ENCODE measurements around the gene EIPR1. TPM values are rescaled to one million over a fixed set of nuclear protein-coding genes. Genes with fewer than 3 reads are reported as not detected.

EIPR1 gene
- total and polyA plus RNA-seq, 5 donors from 2014 or later, result 26.6 to 44.8 (median 33.7) TPM

DNA sequence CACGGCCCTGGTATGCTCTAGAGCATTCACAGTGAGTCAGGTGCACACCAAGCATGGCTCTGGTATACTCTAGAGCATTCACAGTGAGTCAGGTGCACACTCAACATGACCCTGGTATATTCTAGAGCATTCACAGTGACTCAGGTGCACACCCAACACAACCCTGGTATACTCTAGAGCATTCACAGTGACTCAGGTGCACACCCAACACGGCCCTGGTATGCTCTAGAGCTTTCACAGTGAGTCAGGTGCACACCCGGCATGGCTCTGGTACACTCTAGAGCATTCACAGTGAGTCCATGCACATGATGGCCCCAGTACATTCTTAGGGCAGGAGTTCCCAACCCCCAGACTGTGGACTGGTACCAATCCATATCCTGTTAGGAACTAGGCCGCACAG, 158.1 kb downstream of the EIPR1 start:
- no peak for DNase-seq
- peak overlapping the region in 1 of 3 donors; percentile 36 for H3K27ac Mint-ChIP-seq

DNA sequence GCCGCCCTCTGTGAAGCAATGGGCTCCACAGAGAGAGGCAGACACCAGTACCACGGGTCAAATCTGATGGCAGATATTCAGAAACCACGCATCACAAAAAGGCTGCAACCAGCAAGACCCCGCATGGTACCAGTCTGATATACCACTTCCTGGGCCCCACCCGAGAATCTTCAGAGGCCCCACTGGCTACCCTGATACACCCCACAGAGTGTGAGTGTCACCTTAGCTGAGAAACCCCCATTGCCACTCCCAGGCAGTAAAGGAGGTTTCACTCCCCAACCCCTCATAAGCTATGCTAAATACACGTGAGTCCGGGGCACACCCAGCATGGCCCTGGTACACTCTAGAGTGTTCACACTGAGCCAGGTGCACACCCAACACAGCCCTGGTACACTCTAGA, 160.0 kb downstream of the EIPR1 start:
- no peaks in the 10 kb centered on the region for H3K27me3 ChIP-seq (ENCODE audit: control insufficient read depth, insufficient read depth, low read length)
- Mint-ChIP-seq H3K9me3 (peaks cover 0 to 5% (median 0%) of the 10 kb centered on the region in 7 donors), H3K36me3 (peaks cover 15% of the 10 kb centered on the region), H3K27ac (peak overlapping the region in 2 of 3 donors; percentile 78 to 89), H3K4me1 (peaks cover 20 to 40% (median 32%) of the 10 kb centered on the region in 4 donors), H3K27me3 (peaks cover 2% of the 10 kb centered on the region), H3K4me3 (no peak overlapping the region)
- no peaks in the 10 kb centered on the region for H3K9me3 ChIP-seq (ENCODE audit: control insufficient read depth in 2 of 2, low read length in 2 of 2)
- peak in 1 of 2 donors; percentile 27 for ATAC-seq (ENCODE audit: low read depth in 2 of 2)
- no peak for DNase-seq
- H3K27ac ChIP-seq (ENCODE audit: insufficient read depth, low read length, poor library complexity, severe bottlenecking), result peak overlapping the region; percentile 62
- H3K4me1 ChIP-seq (ENCODE audit: control insufficient read depth, insufficient read depth, low read length, poor library complexity, severe bottlenecking), result peaks cover 21% of the 10 kb centered on the region
- no peaks in the 10 kb centered on the region for H3K36me3 ChIP-seq (ENCODE audit: control insufficient read depth, insufficient read depth, low read length)
- H3K4me3 ChIP-seq (ENCODE audit: low read depth, low read length), result no peak overlapping the region

More for the DNA sequence above, 158.1 kb downstream of the EIPR1 start:
- no peak for ATAC-seq (ENCODE audit: low read depth in 2 of 2)
- Mint-ChIP-seq H3K27me3 (peaks cover 4% of the 10 kb centered on the region), H3K4me3 (no peak overlapping the region), H3K9me3 (peaks cover 0 to 5% (median 0%) of the 10 kb centered on the region in 7 donors), H3K4me1 (peaks cover 37 to 54% (median 46%) of the 10 kb centered on the region in 4 donors), H3K36me3 (peaks cover 11% of the 10 kb centered on the region)
- Histone ChIP-seq H3K27ac (ENCODE audit: insufficient read depth, low read length, poor library complexity, severe bottlenecking) (no peak overlapping the region), H3K4me3 (ENCODE audit: low read depth, low read length) (no peak overlapping the region), H3K27me3 (ENCODE audit: control insufficient read depth, insufficient read depth, low read length) (no peaks in the 10 kb centered on the region), H3K36me3 (ENCODE audit: control insufficient read depth, insufficient read depth, low read length) (no peaks in the 10 kb centered on the region), H3K4me1 (ENCODE audit: control insufficient read depth, insufficient read depth, low read length, poor library complexity, severe bottlenecking) (peaks cover 32% of the 10 kb centered on the region), H3K9me3 (ENCODE audit: control insufficient read depth in 2 of 2, low read length in 2 of 2) (no peaks in the 10 kb centered on the region)

DNA sequence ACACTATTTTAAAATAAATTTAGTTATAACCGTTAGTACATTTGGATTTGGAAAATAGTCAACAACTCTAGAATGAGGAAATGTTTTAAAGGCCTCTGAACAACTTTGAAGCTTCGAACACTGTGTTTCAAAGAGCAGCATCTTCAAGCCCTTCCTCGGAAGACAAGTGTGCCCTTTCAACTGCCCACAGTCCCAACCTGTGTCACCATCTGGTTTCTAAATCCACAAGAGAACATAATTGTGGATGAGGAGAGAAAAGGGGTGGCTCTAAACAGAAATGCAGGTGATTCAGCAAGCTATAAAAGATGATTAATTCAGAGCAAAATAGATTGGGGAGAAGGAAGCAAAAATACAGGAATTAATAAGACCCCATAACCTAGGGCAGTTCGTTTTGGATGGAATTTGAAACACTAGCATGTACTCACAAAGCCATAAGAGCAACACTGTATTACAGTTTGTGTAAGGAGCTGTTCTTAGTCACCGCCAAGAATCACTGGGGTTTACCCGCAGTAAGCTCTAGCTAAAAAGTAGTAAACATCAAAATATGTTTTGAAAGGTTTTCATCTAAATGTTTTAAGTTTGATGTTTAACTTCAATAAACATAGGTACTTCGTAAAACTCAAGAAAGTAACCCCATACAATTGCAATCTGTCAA, 160.7 kb downstream of the EIPR1 start:
- DNase-seq (peak in 1 of 3 donors; percentile 16), ATAC-seq (ENCODE audit: low read depth in 2 of 2) (peak in 1 of 2 donors; percentile 48)
- H3K27ac Mint-ChIP-seq, result peak overlapping the region; percentile 31 to 89 (median 58)

DNA sequence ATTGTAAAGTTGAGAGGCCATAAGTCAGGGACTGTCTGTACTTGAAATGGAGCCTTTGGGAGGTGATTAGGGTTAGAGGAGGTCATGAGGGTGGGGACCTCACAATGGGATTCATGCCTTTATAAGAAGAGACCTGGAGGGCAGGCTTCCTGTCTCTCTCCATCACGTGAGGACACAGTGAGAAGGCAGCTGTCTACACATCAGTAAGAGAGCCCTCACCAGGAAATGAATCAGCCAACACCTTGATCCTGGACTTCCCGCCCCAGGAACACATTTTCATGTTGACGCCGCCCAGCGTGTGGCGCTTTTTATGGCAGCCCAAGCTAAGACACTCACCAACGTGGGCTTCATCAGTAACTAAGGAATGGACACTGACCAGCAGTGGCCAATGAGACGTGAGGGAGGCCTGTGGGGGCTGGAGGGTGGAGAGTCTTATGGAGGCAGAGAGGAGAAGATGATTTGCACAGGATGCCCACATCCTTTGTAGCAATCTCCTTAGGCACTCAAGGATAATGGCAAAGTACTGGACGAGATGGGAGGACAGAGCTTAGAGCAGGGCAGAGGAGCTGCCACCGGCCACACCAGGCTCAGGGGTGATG, 162.7 kb downstream of the EIPR1 start:
- Mint-ChIP-seq H3K4me1 (peaks cover 11 to 28% (median 23%) of the 10 kb centered on the region in 4 donors), H3K9me3 (no peaks in the 10 kb centered on the region), H3K27ac (no peak overlapping the region), H3K36me3 (peaks cover 32% of the 10 kb centered on the region), H3K4me3 (no peak overlapping the region), H3K27me3 (no peaks in the 10 kb centered on the region)
- Histone ChIP-seq H3K27me3 (ENCODE audit: control insufficient read depth, insufficient read depth, low read length) (no peaks in the 10 kb centered on the region), H3K27ac (ENCODE audit: insufficient read depth, low read length, poor library complexity, severe bottlenecking) (no peak overlapping the region), H3K4me1 (ENCODE audit: control insufficient read depth, insufficient read depth, low read length, poor library complexity, severe bottlenecking) (peaks cover 12% of the 10 kb centered on the region), H3K9me3 (ENCODE audit: control insufficient read depth in 2 of 2, low read length in 2 of 2) (no peaks in the 10 kb centered on the region), H3K4me3 (ENCODE audit: low read depth, low read length) (no peak overlapping the region), H3K36me3 (ENCODE audit: control insufficient read depth, insufficient read depth, low read length) (no peaks in the 10 kb centered on the region)
- ATAC-seq (ENCODE audit: low read depth in 2 of 2) (no peak), DNase-seq (no peak)

More for the DNA sequence above, 160.7 kb downstream of the EIPR1 start:
- Histone ChIP-seq H3K9me3 (ENCODE audit: control insufficient read depth in 2 of 2, low read length in 2 of 2) (no peaks in the 10 kb centered on the region), H3K36me3 (ENCODE audit: control insufficient read depth, insufficient read depth, low read length) (no peaks in the 10 kb centered on the region), H3K27me3 (ENCODE audit: control insufficient read depth, insufficient read depth, low read length) (no peaks in the 10 kb centered on the region), H3K4me3 (ENCODE audit: low read depth, low read length) (peak overlapping the region; percentile 33), H3K4me1 (ENCODE audit: control insufficient read depth, insufficient read depth, low read length, poor library complexity, severe bottlenecking) (peaks cover 15% of the 10 kb centered on the region), H3K27ac (ENCODE audit: insufficient read depth, low read length, poor library complexity, severe bottlenecking) (peak overlapping the region; percentile 62)
- Mint-ChIP-seq H3K4me3 (peak overlapping the region in 1 of 4 donors; percentile 41), H3K4me1 (peaks cover 13 to 33% (median 25%) of the 10 kb centered on the region in 4 donors), H3K9me3 (peaks cover 0 to 5% (median 0%) of the 10 kb centered on the region in 7 donors), H3K27me3 (no peaks in the 10 kb centered on the region), H3K36me3 (peaks cover 21% of the 10 kb centered on the region)

DNA sequence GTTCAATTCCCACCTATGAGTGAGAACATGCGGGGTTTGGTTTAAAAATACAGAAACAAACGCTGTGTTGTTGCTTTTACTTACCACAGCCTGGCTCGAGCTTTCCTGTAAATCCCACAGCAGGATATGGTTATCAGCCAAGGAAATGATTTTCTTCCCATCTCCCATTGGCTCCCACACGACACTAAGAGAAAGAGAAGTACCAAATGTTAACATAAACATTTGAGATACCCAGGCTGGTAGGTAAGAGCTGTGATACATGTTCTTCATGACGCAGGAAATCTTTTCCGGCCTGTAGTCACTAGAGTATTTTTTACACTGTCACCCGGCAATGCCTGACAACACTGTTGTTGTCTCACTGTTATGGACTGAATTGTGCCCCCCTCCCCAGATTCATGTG, 163.6 kb downstream of the EIPR1 start:
- no peak overlapping the region for H3K27ac ChIP-seq (ENCODE audit: insufficient read depth, low read length, poor library complexity, severe bottlenecking)
- peaks cover 12% of the 10 kb centered on the region for H3K4me1 ChIP-seq (ENCODE audit: control insufficient read depth, insufficient read depth, low read length, poor library complexity, severe bottlenecking)
- no peaks in the 10 kb centered on the region for H3K36me3 ChIP-seq (ENCODE audit: control insufficient read depth, insufficient read depth, low read length)
- peaks cover 11 to 28% (median 23%) of the 10 kb centered on the region in 4 donors for H3K4me1 Mint-ChIP-seq
- no peak overlapping the region for H3K4me3 ChIP-seq (ENCODE audit: low read depth, low read length)
- H3K4me3 Mint-ChIP-seq, result no peak overlapping the region
- H3K9me3 Mint-ChIP-seq, result no peaks in the 10 kb centered on the region
- H3K27ac Mint-ChIP-seq, result peak overlapping the region in 2 of 3 donors; percentile 60 to 75
- DNase-seq, result no peak
- no peaks in the 10 kb centered on the region for H3K27me3 Mint-ChIP-seq
- H3K27me3 ChIP-seq (ENCODE audit: control insufficient read depth, insufficient read depth, low read length), result no peaks in the 10 kb centered on the region
- ATAC-seq (ENCODE audit: low read depth in 2 of 2), result no peak
- no peaks in the 10 kb centered on the region for H3K9me3 ChIP-seq (ENCODE audit: control insufficient read depth in 2 of 2, low read length in 2 of 2)
- peaks cover 37% of the 10 kb centered on the region for H3K36me3 Mint-ChIP-seq

DNA sequence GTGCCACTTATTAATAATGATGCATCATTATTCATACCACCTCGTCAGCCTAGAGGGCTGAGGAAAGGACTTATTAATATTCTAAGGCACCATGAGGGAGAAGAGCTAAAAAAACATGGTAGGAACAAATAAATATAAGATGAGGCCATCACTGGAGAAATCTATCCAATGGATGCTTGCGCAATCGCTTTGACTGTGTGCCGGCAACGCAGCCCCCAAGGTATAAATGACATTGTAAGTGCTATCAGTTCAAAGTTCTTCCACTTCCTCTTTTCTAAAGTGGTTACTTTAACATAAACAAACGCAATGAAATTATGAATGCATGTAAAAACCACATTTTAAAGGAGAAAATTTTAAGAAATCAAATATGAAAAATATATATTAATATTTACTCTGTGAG, 164.6 kb downstream of the EIPR1 start:
- Mint-ChIP-seq H3K4me1 (peaks cover 11 to 28% (median 23%) of the 10 kb centered on the region in 4 donors), H3K36me3 (peaks cover 37% of the 10 kb centered on the region), H3K4me3 (no peak overlapping the region), H3K27ac (no peak overlapping the region), H3K9me3 (no peaks in the 10 kb centered on the region), H3K27me3 (no peaks in the 10 kb centered on the region)
- Histone ChIP-seq H3K4me1 (ENCODE audit: control insufficient read depth, insufficient read depth, low read length, poor library complexity, severe bottlenecking) (peaks cover 12% of the 10 kb centered on the region), H3K27me3 (ENCODE audit: control insufficient read depth, insufficient read depth, low read length) (no peaks in the 10 kb centered on the region), H3K36me3 (ENCODE audit: control insufficient read depth, insufficient read depth, low read length) (no peaks in the 10 kb centered on the region), H3K9me3 (ENCODE audit: control insufficient read depth in 2 of 2, low read length in 2 of 2) (no peaks in the 10 kb centered on the region), H3K27ac (ENCODE audit: insufficient read depth, low read length, poor library complexity, severe bottlenecking) (no peak overlapping the region), H3K4me3 (ENCODE audit: low read depth, low read length) (no peak overlapping the region)
- DNase-seq (no peak), ATAC-seq (ENCODE audit: low read depth in 2 of 2) (no peak)

DNA sequence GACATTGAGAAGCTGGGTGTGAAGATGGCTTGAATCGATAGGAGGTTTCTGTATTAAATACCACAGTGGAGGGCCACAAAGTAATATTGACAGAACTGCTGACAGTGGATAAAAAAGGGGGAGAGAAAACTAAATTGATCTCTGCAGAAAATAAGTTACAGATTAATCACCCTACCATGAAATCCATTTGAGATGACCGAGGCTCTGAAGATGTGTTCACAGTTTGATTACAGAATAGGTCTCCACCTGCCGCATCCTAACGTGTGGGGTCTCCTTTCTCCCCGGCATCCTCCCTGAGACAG, 165.6 kb downstream of the EIPR1 start:
- H3K27ac ChIP-seq (ENCODE audit: insufficient read depth, low read length, poor library complexity, severe bottlenecking), result no peak overlapping the region
- H3K4me3 ChIP-seq (ENCODE audit: low read depth, low read length), result no peak overlapping the region
- peaks cover 9 to 19% (median 16%) of the 10 kb centered on the region in 4 donors for H3K4me1 Mint-ChIP-seq
- no peaks in the 10 kb centered on the region for H3K36me3 ChIP-seq (ENCODE audit: control insufficient read depth, insufficient read depth, low read length)
- peaks cover 37% of the 10 kb centered on the region for H3K36me3 Mint-ChIP-seq
- DNase-seq (no peak), ATAC-seq (ENCODE audit: low read depth in 2 of 2) (no peak)
- no peak overlapping the region for H3K4me3 Mint-ChIP-seq
- peaks cover 3% of the 10 kb centered on the region for H3K4me1 ChIP-seq (ENCODE audit: control insufficient read depth, insufficient read depth, low read length, poor library complexity, severe bottlenecking)
- H3K9me3 Mint-ChIP-seq, result no peaks in the 10 kb centered on the region
- H3K27ac Mint-ChIP-seq, result no peak overlapping the region
- no peaks in the 10 kb centered on the region for H3K27me3 Mint-ChIP-seq
- H3K27me3 ChIP-seq (ENCODE audit: control insufficient read depth, insufficient read depth, low read length), result no peaks in the 10 kb centered on the region
- H3K9me3 ChIP-seq (ENCODE audit: control insufficient read depth in 2 of 2, low read length in 2 of 2), result no peaks in the 10 kb centered on the region

Measured in CD4-positive, CD25-positive, alpha-beta regulatory T cell (primary cell).